Progenitor cell of endocrine pancreas (in vitro differentiated cells): ENCODE data around the gene SNX20. TPM values are rescaled to one million over a fixed set of nuclear protein-coding genes. Genes with fewer than 3 reads are reported as not detected.

ENCODE experiments used
- DNase-seq: peaks from one replicate; pipeline ENCODE4 v3.0.0; 2021; ENCODE audit warnings: low spot score; ENCODE audit not compliant: unreplicated experiment
- H3K27ac Mint-ChIP-seq: 2 replicates; pipeline ENCODE4 v1.8.0; 2021; ENCODE audit warnings: mild to moderate bottlenecking, moderate library complexity, mixed read lengths
- H3K27me3 Mint-ChIP-seq: 2 replicates; pipeline ENCODE4 v1.8.0; 2021; ENCODE audit warnings: mixed read lengths
- H3K36me3 Mint-ChIP-seq: 2 replicates; pipeline ENCODE4 v1.8.0; 2022; ENCODE audit warnings: mixed read lengths; ENCODE audit not compliant: insufficient read depth
- H3K4me1 Mint-ChIP-seq: 2 replicates; pipeline ENCODE4 v1.8.0; 2021; ENCODE audit warnings: low read depth, mixed read lengths
- H3K4me3 Mint-ChIP-seq: 2 replicates; pipeline ENCODE4 v1.8.0; 2021; ENCODE audit warnings: low read depth, mild to moderate bottlenecking, moderate library complexity, mixed read lengths
- H3K9me3 Mint-ChIP-seq: 2 replicates; pipeline ENCODE4 v1.8.0; 2021; ENCODE audit warnings: low read depth, mixed read lengths
- CTCF ChIP-seq: fragments of 200-600 bp; sonication (generic); IDR thresholded peaks from one replicate; pipeline ENCODE4 v1.5.0; 2021; ENCODE audit warnings: antibody characterized with exemption, mild to moderate bottlenecking; ENCODE audit not compliant: unreplicated experiment
- total RNA-seq: library from RNA; stranded (reverse); gene quantifications from 2 replicates; pipeline ENCODE4 v1.2.1, GENCODE V29; 2021

Gene SNX20
- total RNA-seq, 1 donor from 2014 or later: not detected

- TF ChIP-seq CTCF: no peak
- no peaks in the 10 kb centered on the region for H3K9me3 Mint-ChIP-seq
- no peaks in the 10 kb centered on the region for H3K4me1 Mint-ChIP-seq
- H3K27me3 Mint-ChIP-seq: no peaks in the 10 kb centered on the region
- no peak overlapping the region for H3K4me3 Mint-ChIP-seq
- no peak overlapping the region for H3K27ac Mint-ChIP-seq
- H3K36me3 Mint-ChIP-seq: no peaks in the 10 kb centered on the region
- DNase-seq: no peak
Observed at GRCh38 chr16:50622029-50622428, 59.1 kb downstream of the SNX20 start.

Other genes starting within 250 kb of the SNX20 start
- gene NKD1, start 132.9 kb downstream of the SNX20 start, total RNA-seq: 2.8 and 3.0 TPM in 2 replicates
- not detected in 2 replicates for gene NOD2, start 12.3 kb upstream of the SNX20 start, total RNA-seq
- 18.7 and 21.9 TPM in 2 replicates for gene CYLD, start 60.8 kb upstream of the SNX20 start, total RNA-seq